GM12872 (cell line): ENCODE measurements around the gene RBCK1.

ENCODE experiments used
- TF ChIP-seq, protein P1 (sequence below): IDR thresholded peaks from 3 replicates; pipeline ENCODE4 v1.5.1; 2011; ENCODE audit warnings: low read depth, mild to moderate bottlenecking, low read length, moderate library complexity; ENCODE audit not compliant: insufficient read depth

The RBCK1 gene

DNA sequence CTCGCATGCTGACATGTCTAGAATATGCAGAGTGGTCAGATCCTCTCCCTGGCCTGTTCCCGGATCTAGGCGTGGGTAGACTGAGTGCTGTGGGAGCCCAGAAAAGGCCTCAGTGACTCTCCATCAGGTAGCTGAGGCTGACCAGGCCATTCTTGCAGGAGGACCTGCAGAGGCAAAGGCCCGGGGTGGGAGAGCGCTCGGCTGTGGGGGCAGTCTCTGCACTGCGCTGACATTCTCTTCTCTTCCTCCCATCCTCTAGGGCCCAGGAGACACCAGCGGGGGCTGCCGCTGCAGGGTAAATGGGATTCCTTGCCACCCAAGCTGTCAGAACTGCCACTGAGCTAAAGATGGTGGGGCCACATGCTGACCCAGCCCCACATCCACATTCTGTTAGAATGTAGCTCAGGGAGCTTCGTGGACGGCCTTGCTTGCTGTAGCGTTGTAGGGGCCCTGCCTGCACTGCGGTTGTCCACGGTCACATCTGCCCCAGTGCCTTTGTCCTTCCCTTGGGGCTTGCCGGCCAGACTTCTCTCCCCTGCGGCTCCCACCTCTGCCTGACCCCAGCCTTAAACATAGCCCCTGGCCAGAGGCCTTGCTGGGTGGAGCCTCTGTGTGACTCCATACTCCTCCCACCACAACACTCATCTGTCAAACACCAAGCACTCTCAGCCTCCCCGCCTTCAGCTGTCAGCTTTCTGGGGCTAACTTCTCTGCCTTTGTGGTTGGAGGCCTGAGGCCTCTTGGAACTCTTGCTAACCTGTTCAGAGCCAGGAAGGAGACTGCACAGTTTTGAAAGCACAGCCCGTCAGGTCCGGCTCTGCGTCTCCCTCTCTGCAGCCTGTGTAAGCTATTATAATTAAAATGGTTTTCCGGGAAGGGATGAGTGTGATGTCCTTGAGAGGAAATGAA lies 22.2 kb downstream of the RBCK1 start:
- TF ChIP-seq, protein P1, sequence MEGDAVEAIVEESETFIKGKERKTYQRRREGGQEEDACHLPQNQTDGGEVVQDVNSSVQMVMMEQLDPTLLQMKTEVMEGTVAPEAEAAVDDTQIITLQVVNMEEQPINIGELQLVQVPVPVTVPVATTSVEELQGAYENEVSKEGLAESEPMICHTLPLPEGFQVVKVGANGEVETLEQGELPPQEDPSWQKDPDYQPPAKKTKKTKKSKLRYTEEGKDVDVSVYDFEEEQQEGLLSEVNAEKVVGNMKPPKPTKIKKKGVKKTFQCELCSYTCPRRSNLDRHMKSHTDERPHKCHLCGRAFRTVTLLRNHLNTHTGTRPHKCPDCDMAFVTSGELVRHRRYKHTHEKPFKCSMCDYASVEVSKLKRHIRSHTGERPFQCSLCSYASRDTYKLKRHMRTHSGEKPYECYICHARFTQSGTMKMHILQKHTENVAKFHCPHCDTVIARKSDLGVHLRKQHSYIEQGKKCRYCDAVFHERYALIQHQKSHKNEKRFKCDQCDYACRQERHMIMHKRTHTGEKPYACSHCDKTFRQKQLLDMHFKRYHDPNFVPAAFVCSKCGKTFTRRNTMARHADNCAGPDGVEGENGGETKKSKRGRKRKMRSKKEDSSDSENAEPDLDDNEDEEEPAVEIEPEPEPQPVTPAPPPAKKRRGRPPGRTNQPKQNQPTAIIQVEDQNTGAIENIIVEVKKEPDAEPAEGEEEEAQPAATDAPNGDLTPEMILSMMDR = no peak

DNA sequence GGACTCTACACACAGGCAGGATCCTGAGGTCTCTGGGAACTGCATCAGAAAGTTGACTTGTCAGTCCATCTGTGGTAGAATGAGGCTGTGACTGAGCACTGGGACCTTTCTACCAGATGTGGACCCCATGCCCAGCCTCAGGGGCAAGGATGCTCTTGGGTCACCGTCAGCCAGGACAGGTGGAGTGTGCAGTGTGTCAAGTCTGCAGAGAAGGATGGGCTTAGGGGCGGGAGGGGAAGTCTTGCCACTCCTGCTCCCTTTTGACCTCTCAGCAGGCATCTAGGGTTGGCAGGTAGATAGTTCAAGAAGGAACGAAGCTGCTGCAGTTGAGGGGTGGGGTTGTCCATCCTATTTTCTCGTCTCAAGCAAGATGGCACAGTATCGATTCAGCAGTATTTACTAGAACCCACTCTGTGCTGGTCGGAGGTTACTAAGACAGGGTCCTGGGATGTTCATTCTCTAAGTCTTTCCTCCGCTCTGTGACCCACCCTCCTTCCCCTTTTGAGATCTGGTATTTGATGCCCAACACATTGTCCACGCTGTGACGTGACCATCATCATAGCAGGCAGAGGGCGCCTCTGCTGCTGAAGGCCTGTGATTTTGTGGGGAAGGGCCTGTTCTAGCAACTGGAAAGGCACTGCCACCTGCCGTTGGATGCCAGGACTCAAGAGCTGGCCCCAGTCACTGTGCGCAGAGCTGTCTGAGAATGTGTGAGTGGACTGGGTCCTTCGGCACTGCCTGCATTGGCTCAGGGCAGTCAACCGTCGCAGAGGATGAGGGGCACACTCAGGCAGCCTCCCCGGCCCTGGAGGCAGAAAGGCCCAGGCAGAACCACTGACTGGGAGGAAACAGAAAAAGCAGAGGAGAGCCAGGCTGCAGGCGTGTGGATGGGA lies 23.2 kb downstream of the RBCK1 start:
- TF ChIP-seq, protein P1 = peak; percentile 51; the same call in 2 of the 3 replicates

DNA sequence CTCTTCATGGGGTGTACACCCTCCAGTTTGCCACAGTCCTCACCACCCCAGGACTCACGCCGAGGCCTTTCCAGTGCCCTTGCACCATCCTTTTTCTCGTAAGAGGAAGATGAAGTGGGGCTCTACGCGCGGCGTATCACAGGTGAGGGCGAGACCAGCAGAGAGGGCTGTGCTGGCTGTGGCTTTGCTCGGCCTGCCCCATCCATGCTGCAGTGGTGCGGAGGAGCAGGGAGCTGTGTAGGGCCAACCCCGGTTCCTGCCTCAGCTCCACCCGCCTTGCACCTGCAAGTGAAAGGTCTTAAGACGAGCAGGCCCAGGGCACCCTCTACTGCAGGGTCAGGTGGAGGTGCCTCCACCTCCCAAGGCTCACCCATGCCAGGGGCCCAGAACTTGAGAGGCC lies 24.1 kb downstream of the RBCK1 start:
- TF ChIP-seq, protein P1 = no peak

DNA sequence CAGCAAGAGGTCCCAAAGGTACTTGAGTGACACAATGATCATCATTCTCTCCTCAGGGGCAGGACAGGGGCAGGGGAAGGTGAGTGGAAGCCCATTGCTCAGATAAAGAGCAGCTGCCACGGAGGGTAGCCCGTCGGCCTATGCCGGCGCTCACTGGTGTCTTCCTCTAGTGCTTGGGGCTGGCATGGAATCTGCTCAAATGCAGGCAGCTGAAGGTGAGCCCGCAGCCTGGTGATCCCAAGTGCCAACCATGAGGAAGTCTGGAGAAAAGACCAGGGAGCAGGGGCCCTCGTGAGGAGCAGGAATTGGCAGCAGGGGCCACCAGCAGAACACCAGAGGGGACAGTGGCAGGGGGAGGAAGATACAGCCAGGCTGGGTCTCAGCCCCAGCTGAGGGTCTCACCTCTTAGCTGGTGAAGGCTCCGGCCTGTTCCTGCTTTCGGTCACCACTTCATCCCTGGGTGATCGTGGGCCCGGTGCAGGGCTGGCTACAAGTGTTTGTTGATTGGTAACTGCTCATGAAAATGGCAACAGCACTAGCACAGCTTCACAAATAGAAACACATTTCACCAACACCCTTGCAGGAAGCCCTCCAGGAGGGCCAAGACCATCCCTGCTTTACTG lies 24.7 kb downstream of the RBCK1 start:
- TF ChIP-seq, protein P1 = no peak

DNA sequence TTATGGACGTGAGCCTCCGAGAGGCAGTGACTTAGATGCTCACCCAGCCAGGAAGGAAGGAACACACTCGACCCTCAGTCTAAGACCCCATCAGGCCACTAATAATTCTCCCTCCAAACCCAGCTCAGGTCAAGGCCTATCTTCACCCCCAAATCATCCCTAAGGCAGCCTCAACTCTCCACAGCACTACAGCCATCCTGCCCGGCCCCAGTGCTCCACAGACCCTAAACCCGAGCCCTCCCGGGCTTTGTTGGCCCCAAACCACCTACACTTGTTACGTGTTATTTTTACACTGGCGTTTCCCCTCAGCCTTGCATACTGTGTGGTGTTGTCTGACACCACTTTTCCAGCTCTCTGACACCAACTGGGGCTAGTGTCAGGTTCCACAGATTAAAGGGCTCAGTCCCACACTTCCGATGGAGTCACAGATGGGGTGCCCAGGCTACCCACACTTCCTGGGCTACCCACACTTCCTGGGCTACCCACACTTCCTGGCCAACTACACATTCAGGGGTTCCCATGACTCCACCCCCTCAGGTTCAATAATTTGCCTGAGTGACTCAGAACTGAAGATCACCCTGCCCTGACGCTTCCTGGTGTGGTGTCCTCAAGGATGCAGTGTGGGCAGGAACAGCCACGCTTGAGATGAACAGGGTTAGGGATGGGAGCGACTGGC lies 25.3 kb downstream of the RBCK1 start:
- TF ChIP-seq, protein P1 = no peak

DNA sequence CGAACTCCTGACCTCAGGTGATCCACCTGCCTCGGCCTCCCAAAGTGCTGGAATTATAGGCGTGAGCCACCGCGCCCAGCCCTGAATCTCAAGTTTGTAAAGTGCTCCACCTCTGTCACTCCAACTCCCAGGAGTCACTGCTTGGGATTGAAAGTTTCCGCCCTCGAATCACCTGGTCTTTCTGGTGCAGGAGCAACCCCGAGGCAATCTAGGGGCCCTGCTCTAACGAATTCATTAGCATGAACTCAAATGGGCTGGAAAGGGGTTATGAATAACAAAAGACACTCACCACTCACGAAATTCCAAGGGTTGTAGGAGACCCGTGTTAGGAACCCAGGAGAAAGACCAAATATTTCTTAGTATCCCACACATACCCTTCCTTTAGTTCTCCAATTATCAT lies 26.1 kb downstream of the RBCK1 start:
- TF ChIP-seq, protein P1 = no peak
